HepG2 (cell line): ENCODE measurements around the gene PXK.

Experiments used
- MXI1 ChIP-seq: IDR thresholded peaks from 3 replicates; pipeline ENCODE4 v1.6.1; 2012; ENCODE audit warnings: low read depth, low read length, inconsistent platforms, borderline replicate concordance
- ZFP37 ChIP-seq: sonication (generic); formaldehyde crosslinking; IDR thresholded peaks from 2 replicates; pipeline ENCODE4 v1.4.0; 2020; ENCODE audit warnings: missing genetic modification reagents, borderline replicate concordance

- TF ChIP-seq MXI1 (no peak), ZFP37 (CRISPR knock-in tag) (no peak)
Measured at GRCh38 chr3:58408906-58409305, 76.2 kb downstream of the PXK start.
